WERI-Rb-1 (cell line): ENCODE results near the gene IMMP2L.

ENCODE experiments used
- DNase-seq: peaks from one replicate; pipeline ENCODE4 v3.0.0-alpha.2; 2020
- H3K27ac ChIP-seq: fragments of 250-450 bp; sonication (Bioruptor Pico); 2 replicates; pipeline ENCODE4 v1.5.1; 2020; ENCODE audit warnings: mild to moderate bottlenecking, moderate library complexity
- H3K27me3 ChIP-seq: fragments of 250-450 bp; sonication (Bioruptor Pico); 2 replicates; pipeline ENCODE4 v1.5.1; 2021; ENCODE audit warnings: mild to moderate bottlenecking, low read depth, moderate library complexity; ENCODE audit not compliant: insufficient read depth, severe bottlenecking
- H3K36me3 ChIP-seq: fragments of 250-450 bp; sonication (Bioruptor Pico); 2 replicates; pipeline ENCODE4 v1.5.1; 2020; ENCODE audit warnings: mild to moderate bottlenecking, moderate library complexity
- H3K4me3 ChIP-seq: 2 replicates; pipeline ENCODE4 v1.5.1; 2011; ENCODE audit warnings: low read depth, mild to moderate bottlenecking, control low read depth, low read length
- H3K9me3 ChIP-seq: fragments of 250-450 bp; sonication (Bioruptor Pico); 2 replicates; pipeline ENCODE4 v1.5.1; 2021; ENCODE audit warnings: mild to moderate bottlenecking, moderate library complexity; ENCODE audit not compliant: severe bottlenecking
- TF ChIP-seq, protein P1 (sequence below): IDR thresholded peaks from 2 replicates; pipeline ENCODE4 v1.5.1; 2011; ENCODE audit warnings: low read depth, mild to moderate bottlenecking, control low read depth, inconsistent platforms, low read length

The IMMP2L gene

GRCh38 chr7:111047595-111047994, 514.7 kb downstream of the IMMP2L start:
- H3K4me3 ChIP-seq: no peak overlapping the region
- DNase-seq: no peak
- H3K9me3 ChIP-seq: no peaks in the 10 kb centered on the region
- no peaks in the 10 kb centered on the region for H3K27me3 ChIP-seq
- TF ChIP-seq, protein P1, sequence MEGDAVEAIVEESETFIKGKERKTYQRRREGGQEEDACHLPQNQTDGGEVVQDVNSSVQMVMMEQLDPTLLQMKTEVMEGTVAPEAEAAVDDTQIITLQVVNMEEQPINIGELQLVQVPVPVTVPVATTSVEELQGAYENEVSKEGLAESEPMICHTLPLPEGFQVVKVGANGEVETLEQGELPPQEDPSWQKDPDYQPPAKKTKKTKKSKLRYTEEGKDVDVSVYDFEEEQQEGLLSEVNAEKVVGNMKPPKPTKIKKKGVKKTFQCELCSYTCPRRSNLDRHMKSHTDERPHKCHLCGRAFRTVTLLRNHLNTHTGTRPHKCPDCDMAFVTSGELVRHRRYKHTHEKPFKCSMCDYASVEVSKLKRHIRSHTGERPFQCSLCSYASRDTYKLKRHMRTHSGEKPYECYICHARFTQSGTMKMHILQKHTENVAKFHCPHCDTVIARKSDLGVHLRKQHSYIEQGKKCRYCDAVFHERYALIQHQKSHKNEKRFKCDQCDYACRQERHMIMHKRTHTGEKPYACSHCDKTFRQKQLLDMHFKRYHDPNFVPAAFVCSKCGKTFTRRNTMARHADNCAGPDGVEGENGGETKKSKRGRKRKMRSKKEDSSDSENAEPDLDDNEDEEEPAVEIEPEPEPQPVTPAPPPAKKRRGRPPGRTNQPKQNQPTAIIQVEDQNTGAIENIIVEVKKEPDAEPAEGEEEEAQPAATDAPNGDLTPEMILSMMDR: no peak
- no peaks in the 10 kb centered on the region for H3K36me3 ChIP-seq
- no peak overlapping the region for H3K27ac ChIP-seq

DNA sequence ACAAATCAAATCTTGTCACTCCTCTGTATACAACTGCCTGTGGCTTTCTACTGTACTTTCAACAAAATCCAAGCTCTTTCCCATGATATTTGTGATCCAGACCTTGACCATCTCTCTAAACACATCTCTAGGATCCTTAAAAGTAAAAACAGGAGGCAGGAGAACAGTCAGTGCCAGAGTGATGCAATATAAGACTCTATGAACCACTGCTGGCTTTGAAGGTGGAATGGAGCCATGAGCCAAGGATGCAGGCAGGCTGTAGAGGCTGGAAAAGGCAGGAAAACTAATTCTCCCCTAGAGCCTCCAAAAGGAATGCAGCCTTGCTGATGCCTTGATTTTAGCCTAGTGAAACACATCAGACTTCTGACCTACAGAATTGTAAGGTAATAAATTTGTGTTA, 516.8 kb downstream of the IMMP2L start:
- H3K36me3 ChIP-seq: no peaks in the 10 kb centered on the region
- TF ChIP-seq, protein P1: no peak
- H3K27me3 ChIP-seq: no peaks in the 10 kb centered on the region
- no peak for DNase-seq
- no peak overlapping the region for H3K4me3 ChIP-seq
- H3K27ac ChIP-seq: no peak overlapping the region
- no peaks in the 10 kb centered on the region for H3K9me3 ChIP-seq

GRCh38 chr7:111043561-111043960, 518.7 kb downstream of the IMMP2L start:
- Histone ChIP-seq H3K36me3 (no peaks in the 10 kb centered on the region), H3K4me3 (no peak overlapping the region), H3K9me3 (no peaks in the 10 kb centered on the region), H3K27ac (no peak overlapping the region), H3K27me3 (no peaks in the 10 kb centered on the region)
- TF ChIP-seq, protein P1: no peak
- DNase-seq: no peak

DNA sequence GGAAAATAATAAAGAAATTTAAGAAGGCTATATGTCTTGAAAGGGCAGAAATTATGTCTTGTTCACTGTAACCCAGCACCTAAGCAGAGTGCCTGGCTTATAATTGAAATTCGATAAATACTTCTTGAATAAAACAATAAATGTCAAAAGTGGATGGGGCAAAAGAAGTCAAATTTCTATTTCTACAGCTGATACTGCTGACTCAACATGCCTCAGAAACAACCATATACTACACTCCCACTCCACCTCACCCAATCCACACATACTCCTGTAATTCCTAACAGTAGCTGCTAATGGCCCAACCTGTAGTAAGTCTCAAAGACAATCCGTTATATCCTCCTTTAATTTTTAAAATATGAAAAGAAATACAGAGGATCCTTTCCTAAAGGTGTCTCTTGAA, 519.5 kb downstream of the IMMP2L start:
- DNase-seq: no peak
- TF ChIP-seq, protein P1: no peak
- Histone ChIP-seq H3K9me3 (no peaks in the 10 kb centered on the region), H3K36me3 (no peaks in the 10 kb centered on the region), H3K27me3 (no peaks in the 10 kb centered on the region), H3K27ac (no peak overlapping the region), H3K4me3 (no peak overlapping the region)

- DNase-seq: no peak
- Histone ChIP-seq H3K27me3 (no peaks in the 10 kb centered on the region), H3K9me3 (no peaks in the 10 kb centered on the region), H3K27ac (no peak overlapping the region), H3K36me3 (no peaks in the 10 kb centered on the region), H3K4me3 (no peak overlapping the region)
- TF ChIP-seq, protein P1: no peak
Measured at GRCh38 chr7:111041577-111041976, 520.7 kb downstream of the IMMP2L start.

DNA sequence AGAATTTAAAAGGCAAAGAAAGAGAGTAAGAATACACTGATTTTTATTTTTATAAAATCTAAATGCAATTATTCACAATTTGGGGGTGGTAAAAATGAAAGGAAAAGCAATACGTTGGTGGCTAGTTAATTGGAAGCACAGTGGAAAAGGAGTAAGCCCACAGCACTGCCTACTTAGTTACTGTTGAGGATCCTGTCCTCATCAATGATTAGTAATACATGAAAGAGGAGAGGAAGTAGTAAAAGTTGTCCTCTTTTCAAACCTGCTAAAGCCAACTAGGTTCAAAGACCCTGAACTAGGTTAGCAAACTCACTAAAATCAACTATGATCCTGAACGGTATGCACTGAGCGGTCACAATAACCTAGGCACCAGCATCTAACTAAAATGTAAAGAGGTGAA, 524.1 kb downstream of the IMMP2L start:
- Histone ChIP-seq H3K36me3 (no peaks in the 10 kb centered on the region), H3K27ac (no peak overlapping the region), H3K4me3 (no peak overlapping the region), H3K27me3 (no peaks in the 10 kb centered on the region), H3K9me3 (no peaks in the 10 kb centered on the region)
- TF ChIP-seq, protein P1: no peak
- DNase-seq: no peak
